Activated CD4-positive, CD25-positive, alpha-beta regulatory T cell treated with anti-CD3 and anti-CD28 coated beads, Interleukin-2, amount 50 U/mL, for 72 hours (primary cell): ENCODE measurements around the gene CPXM2.

ENCODE experiments used
- DNase-seq: peaks from one replicate; pipeline ENCODE4 v3.0.0; 2021

Gene CPXM2

GRCh38 chr10:123842692-123843385 is 48.8 kb downstream of the CPXM2 start:
- no peak for DNase-seq

- DNase-seq = no peak
Observed at GRCh38 chr10:123841560-123841959, 50.0 kb downstream of the CPXM2 start.

- no peak for DNase-seq
Observed at GRCh38 chr10:123841115-123841514, 50.5 kb downstream of the CPXM2 start.

GRCh38 chr10:123840714-123841113 is 50.9 kb downstream of the CPXM2 start:
- DNase-seq = no peak

GRCh38 chr10:123838596-123839310 is 52.9 kb downstream of the CPXM2 start:
- no peak for DNase-seq

- no peak for DNase-seq
Observed at GRCh38 chr10:123837756-123838155, 53.9 kb downstream of the CPXM2 start.

GRCh38 chr10:123836418-123837145 is 55.0 kb downstream of the CPXM2 start:
- no peak for DNase-seq

GRCh38 chr10:123835575-123835974 is 56.0 kb downstream of the CPXM2 start:
- no peak for DNase-seq

- DNase-seq = no peak
Observed at GRCh38 chr10:123833170-123833850, 58.3 kb downstream of the CPXM2 start.

GRCh38 chr10:123831259-123831658 is 60.3 kb downstream of the CPXM2 start:
- DNase-seq = no peak

- DNase-seq = no peak
Observed at GRCh38 chr10:123821136-123821535, 70.5 kb downstream of the CPXM2 start.

GRCh38 chr10:123809632-123810031 is 82.0 kb downstream of the CPXM2 start:
- no peak for DNase-seq

- no peak for DNase-seq
Observed at GRCh38 chr10:123808906-123809305, 82.7 kb downstream of the CPXM2 start.

GRCh38 chr10:123808286-123808685 is 83.3 kb downstream of the CPXM2 start:
- no peak for DNase-seq

GRCh38 chr10:123807444-123808035 is 84.1 kb downstream of the CPXM2 start:
- no peak for DNase-seq

- DNase-seq = no peak
Observed at GRCh38 chr10:123804716-123805115, 86.9 kb downstream of the CPXM2 start.

- no peak for DNase-seq
Observed at GRCh38 chr10:123800821-123801220, 90.8 kb downstream of the CPXM2 start.

GRCh38 chr10:123800289-123800688 is 91.3 kb downstream of the CPXM2 start:
- DNase-seq = no peak

GRCh38 chr10:123798856-123799255 is 92.8 kb downstream of the CPXM2 start:
- DNase-seq = no peak

GRCh38 chr10:123797813-123798212 is 93.8 kb downstream of the CPXM2 start:
- DNase-seq = no peak

- no peak for DNase-seq
Observed at GRCh38 chr10:123796736-123797135, 94.9 kb downstream of the CPXM2 start.

GRCh38 chr10:123795846-123796590 is 95.6 kb downstream of the CPXM2 start:
- DNase-seq = no peak
